K562 (cell line): ENCODE data around the gene DMRTA1. TPM values are rescaled to one million over a fixed set of nuclear protein-coding genes. Genes with fewer than 3 reads are reported as not detected.

Experiments used
- ATAC-seq: fragments of 200-7000 bp; cut with Tn5 transposase; 3 replicates; pipeline ENCODE4 v1.9.1; 2020; ENCODE audit warnings: moderate library complexity
- BruUV-seq: library from RNA; stranded (reverse); fragments of 400-500 nt; replicated peaks from 2 replicates; lab custom pipeline; 2021; lab: Mats Ljungman, UMichigan
- CTCF ChIA-PET: fragments of 300-600 bp; formaldehyde crosslinking; extraction: SDS; loops from one replicate; lab custom pipeline; 2021; ENCODE audit warnings: low intra/inter-chr PET ratio; lab: Yijun Ruan, JAX
- POLR2A ChIA-PET: fragments of 300-600, 350-650 bp; sonication (Branson Sonifier 250); formaldehyde crosslinking; extraction: SDS; loops from one replicate; lab custom pipeline; 2021; ENCODE audit warnings: antibody characterized with exemption, inconsistent platforms; lab: Yijun Ruan, JAX
- DNase-seq, 4 experiments: peaks; one replicate each; pipeline versions ENCODE4 v3.0.0 to v3.0.0-alpha.2; 2011 to 2018; ENCODE audit warnings: low spot score in 3 of 4, mixed read lengths in 3 of 4; ENCODE audit errors: extremely low read depth in 1 of 4
- FAIRE-seq: peaks from 2 replicates; lab custom pipeline; 2011; peaks lifted over from hg19 to GRCh38; lab: Jason Lieb, UNC
- H2AFZ ChIP-seq: 2 replicates; pipeline ENCODE4 v1.6.0; 2011; ENCODE audit warnings: low read depth, low read length, control low read depth, inconsistent platforms
- H3K27ac ChIP-seq: fragments of 200-600 bp; 3 replicates; pipeline ENCODE4 v1.8.0; 2011; ENCODE audit warnings: low read depth, mild to moderate bottlenecking, control low read depth, inconsistent platforms, low read length, moderate library complexity, mixed read lengths; ENCODE audit errors: extremely low read depth
- H3K27me3 ChIP-seq, 2 experiments: fragments of 300-600 bp in 1 of 2; 2 replicates in 1 of 2; 3 replicates in 1 of 2; pipeline versions ENCODE4 v1.6.0 to v1.8.0; 2011; ENCODE audit warnings: inconsistent platforms in 2 of 2, low read length in 2 of 2, mild to moderate bottlenecking in 1 of 2, mixed read lengths in 1 of 2, moderate library complexity in 1 of 2; ENCODE audit not compliant: control insufficient read depth in 2 of 2, insufficient read depth in 2 of 2
- H3K36me3 ChIP-seq: fragments of 300-600 bp; 3 replicates; pipeline ENCODE4 v1.8.0; 2011; ENCODE audit warnings: mild to moderate bottlenecking, low read length, inconsistent platforms; ENCODE audit not compliant: control insufficient read depth, insufficient read depth
- H3K4me1 ChIP-seq, 2 experiments: fragments of 200-600 bp in 1 of 2; replicated peaks in 1 of 2; 2 replicates in 1 of 2; 3 replicates in 1 of 2; pipeline versions ENCODE4 v1.5.1 to v1.8.0; 2011; ENCODE audit warnings: inconsistent platforms in 2 of 2, low read length in 2 of 2, mild to moderate bottlenecking in 1 of 2, mixed read lengths in 1 of 2, moderate library complexity in 1 of 2; ENCODE audit not compliant: control insufficient read depth in 2 of 2, insufficient read depth in 2 of 2
- H3K4me2 ChIP-seq: 2 replicates; pipeline ENCODE4 v1.6.1; 2011; ENCODE audit warnings: low read length, control low read depth, inconsistent platforms, mixed read lengths; ENCODE audit not compliant: insufficient read depth
- H3K4me3 ChIP-seq: fragments of 200-600 bp; sonication (generic), shearing (Covaris generic); 2 replicates; pipeline ENCODE4 v1.5.1; 2016; ENCODE audit warnings: control low read depth, inconsistent platforms
- H3K79me2 ChIP-seq: fragments of 200-600 bp; 3 replicates; pipeline ENCODE4 v1.8.0; 2011; ENCODE audit warnings: low read length, inconsistent platforms; ENCODE audit not compliant: control insufficient read depth, insufficient read depth
- H3K9ac ChIP-seq, 2 experiments: 2 replicates each; pipeline versions ENCODE4 v1.6.0 to v1.6.1; 2011; ENCODE audit warnings: low read depth in 2 of 2, low read length in 2 of 2, control low read depth in 1 of 2, inconsistent platforms in 1 of 2, mild to moderate bottlenecking in 1 of 2, mixed read lengths in 1 of 2; ENCODE audit not compliant: insufficient read depth in 1 of 2
- H3K9me1 ChIP-seq: one replicate; pipeline ENCODE4 v1.6.0; 2011; ENCODE audit warnings: inconsistent platforms, mild to moderate bottlenecking, low read length, moderate library complexity; ENCODE audit not compliant: control insufficient read depth, insufficient read depth
- H3K9me3 ChIP-seq: replicated peaks from 2 replicates; pipeline ENCODE4 v1.5.1; 2011; ENCODE audit warnings: low read depth, low read length, inconsistent platforms; ENCODE audit not compliant: control insufficient read depth, insufficient read depth
- H4K20me1 ChIP-seq: replicated peaks from 2 replicates; pipeline ENCODE4 v1.6.1; 2011; ENCODE audit warnings: low read length, inconsistent platforms, mixed read lengths; ENCODE audit not compliant: control insufficient read depth, insufficient read depth
- FOXJ2 ChIP-seq: fragments of 200-800 bp; sonication (Bioruptor generic); IDR thresholded peaks from 2 replicates; pipeline ENCODE4 v1.6.1; 2016; ENCODE audit warnings: missing genetic modification characterization, missing compliant biosample characterization
- FOXP1 ChIP-seq: sonication (generic); formaldehyde crosslinking; IDR thresholded peaks from 2 replicates; pipeline ENCODE4 v1.8.0; 2022; ENCODE audit warnings: mild to moderate bottlenecking, missing genetic modification reagents
- KAT7 ChIP-seq: sonication (generic); formaldehyde crosslinking; IDR thresholded peaks from 2 replicates; pipeline ENCODE4 v1.8.0; 2022; ENCODE audit warnings: missing genetic modification reagents, mild to moderate bottlenecking, borderline replicate concordance
- NCOA2 ChIP-seq, 2 experiments: fragments of 450-650 bp; IDR thresholded peaks; 2 replicates each; pipeline ENCODE4 v1.6.1; 2018; ENCODE audit warnings: mild to moderate bottlenecking in 2 of 2, moderate library complexity in 1 of 2; ENCODE audit not compliant: partially characterized antibody in 2 of 2
- SAFB2 ChIP-seq: fragments of 200-400 bp; formaldehyde crosslinking; IDR thresholded peaks from 2 replicates; pipeline ENCODE4 v1.6.1; 2018; ENCODE audit warnings: borderline replicate concordance, low read length, low read depth, moderate library complexity; ENCODE audit not compliant: severe bottlenecking
- SIN3A ChIP-seq, 2 experiments: fragments of 150-350 bp in 1 of 2; IDR thresholded peaks; 2 replicates each; pipeline ENCODE4 v1.6.1; 2011 to 2016; ENCODE audit warnings: borderline replicate concordance in 2 of 2, low read depth in 2 of 2, low read length in 2 of 2, mild to moderate bottlenecking in 2 of 2, moderate library complexity in 2 of 2; ENCODE audit not compliant: control insufficient read depth in 1 of 2
- SLC30A9 ChIP-seq: fragments of 250-450 bp; sonication (Bioruptor Pico); IDR thresholded peaks from 2 replicates; pipeline ENCODE4 v1.8.0; 2022; ENCODE audit warnings: mild to moderate bottlenecking, moderate library complexity
- SMARCA4 ChIP-seq: fragments of 450-650 bp; IDR thresholded peaks from 2 replicates; pipeline ENCODE4 v1.6.1; 2016
- SNIP1 ChIP-seq: fragments of 450-650 bp; IDR thresholded peaks from 2 replicates; pipeline ENCODE4 v1.7.1; 2017; ENCODE audit warnings: low read depth, mild to moderate bottlenecking
- ZKSCAN1 ChIP-seq: fragments of 150-350 bp; IDR thresholded peaks from 2 replicates; pipeline ENCODE4 v1.6.1; 2016; ENCODE audit warnings: low read depth, low read length
- ZNF184 ChIP-seq: sonication (generic); formaldehyde crosslinking; IDR thresholded peaks from 2 replicates; pipeline ENCODE4 v1.5.0; 2020; ENCODE audit warnings: missing genetic modification reagents
- WGBS: fragments of 100-300 bp; shearing (Covaris generic); methylation state at CpG from one replicate; pipeline ENCODE4 v1.1.6; 2016; ENCODE audit warnings: low coverage, mixed read lengths; ENCODE audit not compliant: insufficient coverage; ENCODE audit errors: missing lambda C conversion rate; 5-methylcytosine and 5-hydroxymethylcytosine counted together
- in situ Hi-C: fragments of 300-500 bp; cut with MboI; formaldehyde crosslinking; loops from 4 replicates; pipeline ENCODE4 v1.15.0; 2018; ENCODE audit warnings: inconsistent platforms, mixed read lengths
- intact Hi-C: fragments of 100-400 bp; cut with micrococcal nuclease; formaldehyde crosslinking; loops from 2 replicates; pipeline ENCODE4 v1.14.2; 2022
- polyA plus RNA-seq, 8 experiments: library from polyadenylated mRNA; depleted of rRNA in 4 of 8; stranded (reverse) in 5 of 8; unstranded in 3 of 8; fragments of >200 nt; fragmentation: Nextera tagmentation in 2 of 8; fragmentation: Illumina TruSeq in 1 of 8; extraction: Ambion mirVana in 2 of 8; extraction: Trizol in 1 of 8; gene quantifications; 2 replicates each; pipeline versions ENCODE4 v1.2.1 to v1.2.3, GENCODE V29; 2011 to 2014; ENCODE audit warnings: inconsistent platforms in 1 of 8, missing spikeins in 1 of 8
- total RNA-seq, 7 experiments: library from RNA; depleted of rRNA in 6 of 7; stranded (reverse); fragments of >200 nt in 6 of 7; fragmentation: Illumina TruSeq in 2 of 7; extraction: Trizol in 2 of 7; gene quantifications; 2 replicates each; pipeline versions ENCODE4 v1.2.1 to v1.2.3, GENCODE V29; 2011 to 2021; ENCODE audit warnings: low replicate concordance in 1 of 7
- TF ChIP-seq, protein P1 (sequence below): fragments of 450-650 bp; formaldehyde crosslinking; IDR thresholded peaks from 2 replicates; pipeline ENCODE4 v1.4.0; 2022; ENCODE audit warnings: missing genetic modification characterization
- TF ChIP-seq, protein P2 (sequence below): fragments of 250-450 bp; sonication (Bioruptor Pico); IDR thresholded peaks from 2 replicates; pipeline ENCODE4 v1.8.0; 2022; ENCODE audit warnings: moderate library complexity, mild to moderate bottlenecking, inconsistent platforms

DMRTA1 gene
- total and polyA plus RNA-seq, 9 of the 15 experiments (the other 6 are each of a cell fraction or from before 2014, with no cell fraction given), result not detected

DNA sequence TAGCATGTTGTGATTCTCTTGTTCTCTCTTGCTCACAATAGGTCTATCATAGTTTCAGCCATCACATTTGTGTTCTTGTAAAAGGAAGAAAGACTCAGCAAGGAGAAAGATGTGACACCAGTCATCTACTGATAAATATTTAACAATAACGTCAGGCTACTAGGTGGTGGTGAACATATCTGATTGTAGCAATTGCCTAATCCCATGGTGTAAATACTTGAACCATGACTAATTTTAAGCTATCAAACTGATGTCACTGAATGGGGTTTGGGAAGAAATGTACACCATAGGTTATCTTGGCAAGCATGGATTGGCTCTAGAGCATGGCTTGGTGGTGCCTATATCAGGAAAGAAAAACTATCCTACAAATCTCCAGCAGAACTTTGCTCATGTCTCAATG lies 16.6 kb downstream of the DMRTA1 start:
- no CpG with 5 or more reads among the region's 1 CpG for WGBS
- H3K79me2 ChIP-seq, result no peaks in the 10 kb centered on the region
- no peaks in the 10 kb centered on the region for H3K36me3 ChIP-seq
- H3K9me1 ChIP-seq, result no peaks in the 10 kb centered on the region
- H3K4me3 ChIP-seq, result no peak overlapping the region
- H3K9ac ChIP-seq, result no peak overlapping the region
- DNase-seq, result no peak
- POLR2A ChIA-PET, result no interaction called here
- CTCF ChIA-PET, result no interaction called here
- no peak for FAIRE-seq
- no peaks in the 10 kb centered on the region for H3K9me3 ChIP-seq
- intact Hi-C loops (no loop called here), in situ Hi-C loops (no loop called here)
- H3K27me3 ChIP-seq, result no peaks in the 10 kb centered on the region
- BruUV-seq, result no TSS peak
- ATAC-seq, result no peak
- H3K27ac ChIP-seq, result no peak overlapping the region
- H2AFZ ChIP-seq, result no peak overlapping the region
- no peaks in the 10 kb centered on the region for H4K20me1 ChIP-seq
- H3K4me2 ChIP-seq, result no peak overlapping the region
- TF ChIP-seq SNIP1 (no peak), FOXJ2 (tag) (no peak), SLC30A9 (CRISPR knock-in tag) (no peak), FOXP1 (no peak), SAFB2 (no peak), KAT7 (CRISPR knock-in tag) (no peak), ZKSCAN1 (no peak), SIN3A (IDR thresholded peaks at IDR 0.05; ENCODE audit: borderline replicate concordance in 2 of 2, control insufficient read depth in 1 of 2, low read depth in 2 of 2, low read length in 2 of 2) (no peak), ZNF184 (CRISPR knock-in tag) (no peak), SMARCA4 (no peak), NCOA2 (IDR thresholded peaks at IDR 0.05; ENCODE audit: partially characterized antibody in 2 of 2) (no peak)
- TF ChIP-seq, protein P1, sequence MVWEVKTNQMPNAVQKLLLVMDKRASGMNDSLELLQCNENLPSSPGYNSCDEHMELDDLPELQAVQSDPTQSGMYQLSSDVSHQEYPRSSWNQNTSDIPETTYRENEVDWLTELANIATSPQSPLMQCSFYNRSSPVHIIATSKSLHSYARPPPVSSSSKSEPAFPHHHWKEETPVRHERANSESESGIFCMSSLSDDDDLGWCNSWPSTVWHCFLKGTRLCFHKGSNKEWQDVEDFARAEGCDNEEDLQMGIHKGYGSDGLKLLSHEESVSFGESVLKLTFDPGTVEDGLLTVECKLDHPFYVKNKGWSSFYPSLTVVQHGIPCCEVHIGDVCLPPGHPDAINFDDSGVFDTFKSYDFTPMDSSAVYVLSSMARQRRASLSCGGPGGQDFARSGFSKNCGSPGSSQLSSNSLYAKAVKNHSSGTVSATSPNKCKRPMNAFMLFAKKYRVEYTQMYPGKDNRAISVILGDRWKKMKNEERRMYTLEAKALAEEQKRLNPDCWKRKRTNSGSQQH (CRISPR knock-in tag), result no peak
- TF ChIP-seq, protein P2, sequence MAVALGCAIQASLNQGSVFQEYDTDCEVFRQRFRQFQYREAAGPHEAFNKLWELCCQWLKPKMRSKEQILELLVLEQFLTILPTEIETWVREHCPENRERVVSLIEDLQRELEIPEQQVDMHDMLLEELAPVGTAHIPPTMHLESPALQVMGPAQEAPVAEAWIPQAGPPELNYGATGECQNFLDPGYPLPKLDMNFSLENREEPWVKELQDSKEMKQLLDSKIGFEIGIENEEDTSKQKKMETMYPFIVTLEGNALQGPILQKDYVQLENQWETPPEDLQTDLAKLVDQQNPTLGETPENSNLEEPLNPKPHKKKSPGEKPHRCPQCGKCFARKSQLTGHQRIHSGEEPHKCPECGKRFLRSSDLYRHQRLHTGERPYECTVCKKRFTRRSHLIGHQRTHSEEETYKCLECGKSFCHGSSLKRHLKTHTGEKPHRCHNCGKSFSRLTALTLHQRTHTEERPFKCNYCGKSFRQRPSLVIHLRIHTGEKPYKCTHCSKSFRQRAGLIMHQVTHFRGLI (CRISPR knock-in tag), result no peak
- no peaks in the 10 kb centered on the region for H3K4me1 ChIP-seq
